C4-2B (cell line): ENCODE measurements around the gene CCDC97.

Experiments used
- CTCF ChIP-seq: fragments of 450-650 bp; conservative IDR thresholded peaks from 2 replicates; pipeline ENCODE4 v1.5.1; 2017; ENCODE audit warnings: mild to moderate bottlenecking
- ZFX ChIP-seq: fragments of 450-650 bp; IDR thresholded peaks from 2 replicates; pipeline ENCODE4 v1.6.1; 2017

GRCh38 chr19:41321204-41321599 lies 11.2 kb downstream of the CCDC97 start:
- TF ChIP-seq CTCF (no peak), ZFX (no peak)
